Liver (tissue), 3 donors: ENCODE measurements around the gene NAA16.

Source experiments
- EGR1 ChIP-seq, 2 donors: IDR thresholded peaks; 2 replicates each; pipeline ENCODE4 v1.6.1; 2016 to 2018; ENCODE audit warnings: antibody characterized with exemption in 2 of 2, low read depth in 2 of 2
- FOXA1 ChIP-seq: IDR thresholded peaks from 2 replicates; pipeline ENCODE4 v1.6.1; 2016; ENCODE audit warnings: antibody characterized with exemption
- GABPA ChIP-seq, 2 donors: IDR thresholded peaks in 1 of 2; conservative IDR thresholded peaks in 1 of 2; 2 replicates each; pipeline ENCODE4 v1.6.1; 2016; ENCODE audit warnings: antibody characterized with exemption in 2 of 2, mild to moderate bottlenecking in 1 of 2, moderate library complexity in 1 of 2
- JUND ChIP-seq, 2 donors: IDR thresholded peaks; 2 replicates each; pipeline ENCODE4 v1.6.1; 2016; ENCODE audit warnings: antibody characterized with exemption in 2 of 2
- NR2F2 ChIP-seq: IDR thresholded peaks from 2 replicates; pipeline ENCODE4 v1.6.1; 2016; ENCODE audit warnings: antibody characterized with exemption
- RAD21 ChIP-seq, 2 donors: IDR thresholded peaks; 2 replicates each; pipeline ENCODE4 v1.6.1; 2016; ENCODE audit warnings: antibody characterized with exemption in 2 of 2, mild to moderate bottlenecking in 2 of 2
- YY1 ChIP-seq: IDR thresholded peaks from 2 replicates; pipeline ENCODE4 v1.6.1; 2016; ENCODE audit warnings: antibody characterized with exemption, mild to moderate bottlenecking
- TF ChIP-seq, protein P1 (sequence below): fragments of 150-350 bp; IDR thresholded peaks from 2 replicates; pipeline ENCODE4 v1.5.1; 2017; ENCODE audit warnings: improper control_type of control experiment, low read depth, low read length; ENCODE audit not compliant: missing input control
- TF ChIP-seq, protein P2 (sequence below): IDR thresholded peaks from 2 replicates; pipeline ENCODE4 v1.6.1; 2016; ENCODE audit warnings: antibody characterized with exemption
- TF ChIP-seq, protein P3 (sequence below): IDR thresholded peaks from 2 replicates; pipeline ENCODE4 v1.6.1; 2016; ENCODE audit warnings: antibody characterized with exemption, mild to moderate bottlenecking
- TF ChIP-seq, protein P4 (sequence below): IDR thresholded peaks from 2 replicates; pipeline ENCODE4 v1.6.1; 2016; ENCODE audit warnings: antibody characterized with exemption
- donor health status: healthy.
- donor health status: healthy.

DNA sequence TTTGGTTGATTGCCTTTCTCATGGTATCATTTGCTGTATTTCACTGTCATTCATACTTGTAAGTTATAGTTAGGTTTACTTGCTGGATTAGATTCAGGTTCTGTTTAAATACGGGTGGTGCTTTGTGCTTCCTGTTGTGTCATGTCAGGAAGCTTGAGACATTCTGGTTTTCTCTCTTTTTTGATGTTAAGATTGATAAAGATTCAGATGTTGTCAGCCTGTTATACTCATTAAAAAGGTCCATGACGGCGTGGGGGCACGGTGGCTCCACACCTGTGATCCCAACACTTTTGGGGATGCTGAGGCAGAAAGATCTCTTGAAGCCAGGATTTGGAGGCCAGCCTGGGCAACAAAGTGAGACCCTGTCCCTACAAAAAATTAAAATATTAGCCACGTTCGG is 45.7 kb downstream of the NAA16 start:
- TF ChIP-seq, protein P1, sequence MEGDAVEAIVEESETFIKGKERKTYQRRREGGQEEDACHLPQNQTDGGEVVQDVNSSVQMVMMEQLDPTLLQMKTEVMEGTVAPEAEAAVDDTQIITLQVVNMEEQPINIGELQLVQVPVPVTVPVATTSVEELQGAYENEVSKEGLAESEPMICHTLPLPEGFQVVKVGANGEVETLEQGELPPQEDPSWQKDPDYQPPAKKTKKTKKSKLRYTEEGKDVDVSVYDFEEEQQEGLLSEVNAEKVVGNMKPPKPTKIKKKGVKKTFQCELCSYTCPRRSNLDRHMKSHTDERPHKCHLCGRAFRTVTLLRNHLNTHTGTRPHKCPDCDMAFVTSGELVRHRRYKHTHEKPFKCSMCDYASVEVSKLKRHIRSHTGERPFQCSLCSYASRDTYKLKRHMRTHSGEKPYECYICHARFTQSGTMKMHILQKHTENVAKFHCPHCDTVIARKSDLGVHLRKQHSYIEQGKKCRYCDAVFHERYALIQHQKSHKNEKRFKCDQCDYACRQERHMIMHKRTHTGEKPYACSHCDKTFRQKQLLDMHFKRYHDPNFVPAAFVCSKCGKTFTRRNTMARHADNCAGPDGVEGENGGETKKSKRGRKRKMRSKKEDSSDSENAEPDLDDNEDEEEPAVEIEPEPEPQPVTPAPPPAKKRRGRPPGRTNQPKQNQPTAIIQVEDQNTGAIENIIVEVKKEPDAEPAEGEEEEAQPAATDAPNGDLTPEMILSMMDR = no peak
- TF ChIP-seq GABPA (IDR thresholded peaks at IDR 0.05 in 1 of 2, conservative IDR thresholded peaks at IDR 0.05 in 1 of 2) (no peak), RAD21 (IDR thresholded peaks at IDR 0.05) (no peak), EGR1 (IDR thresholded peaks at IDR 0.05; ENCODE audit: low read depth in 2 of 2) (no peak), YY1 (no peak), NR2F2 (no peak), JUND (IDR thresholded peaks at IDR 0.05) (no peak), FOXA1 (no peak)
- TF ChIP-seq, protein P2, sequence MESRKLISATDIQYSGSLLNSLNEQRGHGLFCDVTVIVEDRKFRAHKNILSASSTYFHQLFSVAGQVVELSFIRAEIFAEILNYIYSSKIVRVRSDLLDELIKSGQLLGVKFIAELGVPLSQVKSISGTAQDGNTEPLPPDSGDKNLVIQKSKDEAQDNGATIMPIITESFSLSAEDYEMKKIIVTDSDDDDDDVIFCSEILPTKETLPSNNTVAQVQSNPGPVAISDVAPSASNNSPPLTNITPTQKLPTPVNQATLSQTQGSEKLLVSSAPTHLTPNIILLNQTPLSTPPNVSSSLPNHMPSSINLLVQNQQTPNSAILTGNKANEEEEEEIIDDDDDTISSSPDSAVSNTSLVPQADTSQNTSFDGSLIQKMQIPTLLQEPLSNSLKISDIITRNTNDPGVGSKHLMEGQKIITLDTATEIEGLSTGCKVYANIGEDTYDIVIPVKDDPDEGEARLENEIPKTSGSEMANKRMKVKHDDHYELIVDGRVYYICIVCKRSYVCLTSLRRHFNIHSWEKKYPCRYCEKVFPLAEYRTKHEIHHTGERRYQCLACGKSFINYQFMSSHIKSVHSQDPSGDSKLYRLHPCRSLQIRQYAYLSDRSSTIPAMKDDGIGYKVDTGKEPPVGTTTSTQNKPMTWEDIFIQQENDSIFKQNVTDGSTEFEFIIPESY = no peak
- TF ChIP-seq, protein P3, sequence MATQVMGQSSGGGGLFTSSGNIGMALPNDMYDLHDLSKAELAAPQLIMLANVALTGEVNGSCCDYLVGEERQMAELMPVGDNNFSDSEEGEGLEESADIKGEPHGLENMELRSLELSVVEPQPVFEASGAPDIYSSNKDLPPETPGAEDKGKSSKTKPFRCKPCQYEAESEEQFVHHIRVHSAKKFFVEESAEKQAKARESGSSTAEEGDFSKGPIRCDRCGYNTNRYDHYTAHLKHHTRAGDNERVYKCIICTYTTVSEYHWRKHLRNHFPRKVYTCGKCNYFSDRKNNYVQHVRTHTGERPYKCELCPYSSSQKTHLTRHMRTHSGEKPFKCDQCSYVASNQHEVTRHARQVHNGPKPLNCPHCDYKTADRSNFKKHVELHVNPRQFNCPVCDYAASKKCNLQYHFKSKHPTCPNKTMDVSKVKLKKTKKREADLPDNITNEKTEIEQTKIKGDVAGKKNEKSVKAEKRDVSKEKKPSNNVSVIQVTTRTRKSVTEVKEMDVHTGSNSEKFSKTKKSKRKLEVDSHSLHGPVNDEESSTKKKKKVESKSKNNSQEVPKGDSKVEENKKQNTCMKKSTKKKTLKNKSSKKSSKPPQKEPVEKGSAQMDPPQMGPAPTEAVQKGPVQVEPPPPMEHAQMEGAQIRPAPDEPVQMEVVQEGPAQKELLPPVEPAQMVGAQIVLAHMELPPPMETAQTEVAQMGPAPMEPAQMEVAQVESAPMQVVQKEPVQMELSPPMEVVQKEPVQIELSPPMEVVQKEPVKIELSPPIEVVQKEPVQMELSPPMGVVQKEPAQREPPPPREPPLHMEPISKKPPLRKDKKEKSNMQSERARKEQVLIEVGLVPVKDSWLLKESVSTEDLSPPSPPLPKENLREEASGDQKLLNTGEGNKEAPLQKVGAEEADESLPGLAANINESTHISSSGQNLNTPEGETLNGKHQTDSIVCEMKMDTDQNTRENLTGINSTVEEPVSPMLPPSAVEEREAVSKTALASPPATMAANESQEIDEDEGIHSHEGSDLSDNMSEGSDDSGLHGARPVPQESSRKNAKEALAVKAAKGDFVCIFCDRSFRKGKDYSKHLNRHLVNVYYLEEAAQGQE = no peak
- TF ChIP-seq, protein P4, sequence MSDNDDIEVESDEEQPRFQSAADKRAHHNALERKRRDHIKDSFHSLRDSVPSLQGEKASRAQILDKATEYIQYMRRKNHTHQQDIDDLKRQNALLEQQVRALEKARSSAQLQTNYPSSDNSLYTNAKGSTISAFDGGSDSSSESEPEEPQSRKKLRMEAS = no peak
